GM15510 (cell line): ENCODE results near the gene KRTAP10-6.
"Not testable (repeated sequence)": the region's sequence is repeated elsewhere in the genome, so short reads cannot be mapped to it uniquely, and the experiment has no call there.

Experiments
- POLR2A ChIP-seq: IDR thresholded peaks from 3 replicates; pipeline ENCODE4 v1.6.1; 2011; ENCODE audit warnings: borderline replicate concordance; ENCODE audit not compliant: insufficient read length; ENCODE audit errors: extremely low read depth

Gene KRTAP10-6

DNA sequence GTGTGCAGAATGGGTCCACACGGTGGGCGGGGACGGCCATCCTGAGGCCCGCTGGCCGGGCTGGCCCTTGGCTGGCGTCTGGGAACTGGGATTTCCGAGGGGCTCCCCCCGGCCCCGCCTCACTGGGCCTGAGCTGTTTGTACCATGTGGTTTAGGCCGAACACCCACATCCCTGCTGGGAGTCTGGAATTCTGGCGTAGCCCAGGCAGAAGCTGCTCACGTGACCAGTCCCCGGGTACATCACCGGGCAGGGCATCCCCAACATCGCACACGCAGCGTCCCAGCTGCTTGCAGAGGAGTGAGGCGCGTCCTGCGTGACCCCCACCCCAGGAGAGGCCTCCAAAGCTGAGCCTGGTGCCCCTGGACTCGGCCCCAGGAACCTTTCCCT, 10.2 kb upstream of the KRTAP10-6 start:
- TF ChIP-seq POLR2A, result no peak

DNA sequence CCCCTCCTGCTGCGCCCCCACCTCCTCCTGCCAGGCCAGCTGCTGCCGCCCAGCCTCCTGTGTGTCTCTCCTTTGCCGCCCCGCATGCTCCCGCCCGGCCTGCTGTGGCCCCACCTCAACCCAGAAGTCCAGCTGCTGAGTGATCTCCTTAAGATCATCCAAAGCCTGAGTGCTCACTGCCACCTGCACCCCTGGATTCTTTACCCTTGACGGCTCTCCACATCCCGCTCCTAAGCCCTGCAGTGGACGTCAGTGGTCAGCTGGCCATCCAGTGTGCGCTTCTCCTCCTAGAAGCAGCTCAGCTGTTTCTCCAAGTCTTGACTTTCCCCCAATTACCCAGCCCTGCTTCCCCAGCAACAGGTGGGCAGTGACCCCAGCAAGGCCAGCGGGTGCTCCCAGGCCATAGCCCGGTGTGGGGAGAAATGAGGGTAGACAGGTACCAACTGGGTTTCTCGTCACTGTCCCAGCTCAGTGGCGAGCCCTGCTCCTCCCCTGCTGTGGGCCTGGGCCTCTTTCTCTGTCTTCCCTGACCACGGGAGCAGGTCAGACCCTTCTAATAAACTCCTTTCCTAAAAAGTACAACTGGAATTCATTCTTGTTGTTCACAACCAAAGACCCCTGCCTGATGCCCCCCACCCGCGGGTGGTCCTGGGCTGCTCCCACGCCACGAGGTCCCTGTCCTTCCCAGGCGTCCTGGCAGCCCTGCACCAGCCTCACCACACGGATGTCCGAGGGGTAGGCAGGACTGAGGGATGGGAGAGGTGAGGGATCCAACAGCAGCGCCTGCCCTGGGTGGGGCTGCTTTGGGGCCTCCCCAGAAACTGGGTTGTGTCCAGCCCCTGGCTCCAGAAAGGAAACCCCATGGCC, 9.5 kb upstream of the KRTAP10-6 start:
- no peak for TF ChIP-seq POLR2A

DNA sequence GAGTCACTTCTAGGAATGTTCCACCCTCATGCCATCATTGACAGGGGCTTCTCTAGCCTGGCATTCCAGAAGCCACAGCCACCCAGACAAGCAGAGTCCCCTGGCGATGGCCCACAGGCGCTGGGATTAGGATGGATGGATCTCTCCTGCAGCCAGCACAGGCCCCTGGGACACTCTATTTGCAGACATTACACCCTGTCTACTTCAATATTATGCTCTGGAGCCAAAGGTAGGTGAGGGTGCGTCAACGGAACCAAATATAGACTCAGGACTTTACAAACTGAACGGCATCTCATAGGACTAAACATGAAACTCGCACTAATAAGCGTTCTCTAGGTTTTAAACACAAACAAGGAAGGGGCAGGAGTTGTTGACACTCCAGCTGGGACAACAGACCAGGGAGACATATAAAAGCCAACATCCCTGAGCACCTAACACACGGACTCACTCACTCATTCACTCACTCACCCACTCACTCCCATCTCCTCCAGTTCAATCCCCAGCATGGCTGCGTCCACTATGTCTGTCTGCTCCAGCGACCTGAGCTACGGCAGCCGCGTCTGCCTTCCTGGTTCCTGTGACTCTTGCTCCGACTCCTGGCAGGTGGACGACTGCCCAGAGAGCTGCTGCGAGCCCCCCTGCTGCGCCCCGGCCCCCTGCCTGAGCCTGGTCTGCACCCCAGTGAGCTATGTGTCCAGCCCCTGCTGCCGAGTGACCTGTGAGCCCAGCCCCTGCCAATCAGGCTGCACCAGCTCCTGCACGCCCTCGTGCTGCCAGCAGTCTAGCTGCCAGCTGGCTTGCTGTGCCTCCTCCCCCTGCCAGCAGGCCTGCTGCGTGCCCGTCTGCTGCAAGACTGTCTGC, 8.0 kb upstream of the KRTAP10-6 start, which contains the start of gene KRTAP10-7:
TSS of gene KRTAP10-7 (plus strand) at position 480 of the 861 bp plus-strand sequence. CDS start at position 505, 25 bp downstream.
- not testable (repeated sequence) for TF ChIP-seq POLR2A

DNA sequence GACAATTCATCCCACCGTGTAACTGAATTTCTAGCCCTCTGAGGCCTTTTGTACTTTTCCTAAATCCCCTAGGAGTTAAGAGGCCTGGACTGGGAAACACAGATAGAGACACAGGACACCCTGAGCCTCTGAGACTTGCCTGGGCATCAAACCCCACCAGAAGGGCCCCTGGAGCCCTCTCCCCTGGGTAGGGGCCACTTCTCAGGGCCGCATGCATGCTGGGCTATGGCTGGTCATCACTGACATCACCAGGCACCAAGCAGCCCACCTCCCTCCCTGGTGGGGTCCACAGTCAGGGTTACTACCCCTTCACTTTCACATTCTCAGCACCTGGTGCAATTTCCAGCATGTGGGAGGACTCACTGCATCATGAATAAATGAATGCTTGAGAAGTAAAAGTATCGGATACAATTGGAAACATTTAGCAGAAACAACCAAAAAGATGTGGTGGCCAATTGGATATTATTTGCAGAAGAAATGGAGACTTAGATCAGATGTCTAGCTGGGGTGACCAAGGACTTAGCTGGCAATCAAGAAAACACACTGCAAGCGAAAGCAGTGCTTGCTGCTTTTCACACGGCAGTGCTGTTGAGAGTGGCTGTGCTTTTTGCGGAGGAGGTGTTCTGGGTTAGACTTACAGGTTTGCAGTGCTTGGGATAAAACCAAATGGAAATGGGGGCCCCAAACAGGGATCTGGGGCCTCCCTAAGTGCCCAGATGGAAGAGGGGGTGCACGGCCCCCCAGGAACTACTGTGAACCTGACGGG, 7.1 kb upstream of the KRTAP10-6 start:
- no peak for TF ChIP-seq POLR2A

DNA sequence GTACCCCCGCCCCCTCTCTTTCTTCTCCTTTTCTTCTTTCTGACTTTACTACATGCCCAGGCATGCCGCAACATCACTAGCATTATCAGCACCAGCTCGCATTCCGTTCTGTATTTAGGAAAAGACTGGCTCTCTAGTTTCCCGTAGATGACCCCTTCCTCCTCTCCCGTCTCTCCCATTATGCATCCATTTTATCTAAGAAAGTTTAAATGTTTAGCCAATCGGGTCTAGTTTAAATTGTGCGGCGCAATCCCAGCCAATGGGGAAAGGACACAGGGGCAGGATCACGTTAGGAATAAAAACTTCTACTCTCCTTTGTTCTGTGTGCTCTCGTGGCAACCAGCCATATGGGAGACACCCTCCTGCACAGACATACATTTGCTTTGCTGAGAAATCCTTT, 5.8 kb upstream of the KRTAP10-6 start:
- TF ChIP-seq POLR2A, result no peak

DNA sequence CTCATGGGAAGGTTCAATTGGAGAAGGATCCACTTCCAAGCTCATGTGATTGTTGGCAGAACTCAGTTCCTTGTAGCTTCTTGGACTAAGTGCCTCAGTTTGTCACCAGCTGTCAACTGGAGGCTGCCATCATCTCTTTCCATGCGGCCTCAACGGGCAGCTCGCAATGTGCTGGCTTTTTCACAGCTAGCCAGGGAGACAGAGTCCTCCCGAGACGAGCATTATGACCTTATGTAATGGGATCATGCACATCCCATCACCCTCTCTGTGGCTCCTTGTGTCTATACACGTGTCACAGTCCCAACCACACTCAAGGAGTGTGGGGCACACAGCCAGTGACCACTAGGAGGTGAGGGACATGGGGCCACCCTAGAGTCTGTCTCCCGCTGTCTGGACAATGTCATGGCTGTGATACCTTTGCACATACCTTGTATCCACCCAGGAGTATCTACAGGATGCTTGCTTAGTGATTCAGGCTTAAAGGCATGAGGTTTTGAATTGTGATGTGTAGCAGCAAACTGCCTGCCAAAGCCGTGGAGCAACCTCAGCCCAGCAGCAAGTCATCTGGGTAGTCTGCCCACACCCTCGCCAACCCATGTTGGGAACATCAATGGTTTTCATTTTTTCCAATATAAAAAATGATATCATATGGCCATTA, 3.9 kb upstream of the KRTAP10-6 start:
- TF ChIP-seq POLR2A, result no peak

DNA sequence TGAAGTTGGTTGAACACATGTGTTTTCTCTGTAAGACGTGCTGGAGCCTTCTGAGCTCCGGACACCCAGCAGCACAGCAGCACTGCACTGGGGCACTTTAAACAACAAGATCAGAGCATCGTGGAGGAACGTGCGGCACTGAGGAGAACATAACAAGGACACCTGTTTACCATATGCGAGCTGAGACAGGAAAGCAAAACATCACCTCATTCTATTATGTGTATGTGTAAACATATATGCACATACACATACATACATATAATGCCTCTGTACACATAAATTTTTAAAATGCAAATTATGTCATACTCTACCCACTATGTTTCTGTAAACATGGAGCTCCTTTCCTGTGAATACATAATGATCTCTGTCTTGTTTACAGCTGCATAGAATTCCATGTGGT, 3.2 kb upstream of the KRTAP10-6 start:
- no peak for TF ChIP-seq POLR2A

DNA sequence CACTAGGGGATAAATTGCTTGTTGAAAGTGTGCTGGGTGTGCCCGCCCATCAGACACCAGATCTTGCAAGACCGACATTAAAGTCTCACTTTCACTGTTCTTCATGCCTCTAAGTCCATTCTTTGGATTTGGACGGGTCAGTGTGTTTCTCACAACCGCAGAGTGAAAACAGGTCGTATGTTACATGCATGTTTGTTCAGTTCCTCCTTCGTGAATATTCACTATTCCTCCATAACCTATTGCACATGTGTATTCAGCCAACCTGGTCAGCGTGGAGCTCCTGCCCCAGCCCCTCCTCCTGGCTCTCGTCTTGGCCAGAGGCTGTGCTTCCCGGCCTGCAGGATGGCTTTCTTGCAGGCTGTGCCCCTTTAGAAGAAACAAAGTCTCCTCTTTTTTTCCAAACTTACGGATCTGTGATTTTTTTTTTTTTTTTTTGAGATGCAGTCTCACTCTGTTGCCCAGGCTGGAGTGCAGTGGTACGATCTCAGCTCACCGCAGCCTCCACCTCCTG, 2.2 kb upstream of the KRTAP10-6 start:
- TF ChIP-seq POLR2A, result no peak

DNA sequence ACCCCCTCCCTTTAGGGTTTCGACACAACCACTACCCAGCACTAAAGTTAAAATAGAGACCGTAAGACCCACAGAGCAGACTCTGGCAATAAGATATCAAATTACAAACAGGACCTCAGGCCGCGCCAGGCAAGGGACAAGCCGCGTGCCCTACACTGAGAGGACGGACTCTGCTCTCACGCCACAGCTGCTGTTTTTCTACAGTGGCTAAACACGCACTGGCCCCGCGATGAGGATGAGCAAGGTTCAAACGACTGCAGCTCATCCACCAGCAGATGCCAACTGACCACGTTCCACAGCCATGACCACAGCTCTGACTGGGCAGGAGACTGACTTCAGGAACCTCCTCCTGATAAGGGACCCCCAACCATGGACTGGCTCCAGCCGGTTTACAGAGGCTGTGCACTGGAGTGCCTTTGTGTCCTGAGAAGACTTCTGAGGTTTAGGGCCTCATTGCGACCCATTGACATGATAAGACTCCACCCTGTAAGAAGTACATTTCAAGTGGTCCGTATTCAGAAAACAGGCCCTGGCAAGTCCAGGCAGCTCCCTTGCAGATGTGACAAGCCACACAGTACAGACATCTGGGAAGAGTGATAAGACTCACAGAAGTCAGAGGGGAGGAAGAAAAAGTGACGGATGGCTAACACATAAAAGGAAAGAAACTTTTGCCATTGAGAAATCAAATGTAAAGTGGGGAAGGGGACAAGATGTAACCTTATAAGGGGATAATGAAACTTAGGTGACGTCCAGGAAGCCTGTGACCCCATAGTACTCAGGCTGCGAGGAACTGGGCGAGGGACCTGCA, 1.5 kb upstream of the KRTAP10-6 start:
- TF ChIP-seq POLR2A, result no peak

DNA sequence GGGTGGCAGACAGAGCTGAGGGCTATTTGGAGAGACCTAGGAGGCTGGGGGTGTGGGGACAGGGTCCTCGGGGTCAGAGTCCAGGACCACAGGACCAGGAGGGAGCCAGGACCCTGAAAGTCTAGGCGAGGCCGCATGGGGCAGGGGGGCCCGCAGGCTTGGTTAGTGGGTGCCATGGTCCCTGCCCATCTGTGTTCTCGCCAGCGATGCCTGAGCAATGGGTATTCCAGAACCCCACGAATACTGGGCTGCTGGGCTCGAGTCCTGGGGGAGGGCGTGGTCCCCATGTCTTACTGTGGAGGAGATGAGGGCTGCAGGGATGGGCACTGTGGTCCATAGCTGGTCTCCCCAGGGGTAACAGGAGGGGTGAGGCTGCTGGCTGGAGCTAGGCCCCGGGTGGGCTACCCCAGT, 2.0 kb downstream of the KRTAP10-6 start:
- TF ChIP-seq POLR2A, result no peak

DNA sequence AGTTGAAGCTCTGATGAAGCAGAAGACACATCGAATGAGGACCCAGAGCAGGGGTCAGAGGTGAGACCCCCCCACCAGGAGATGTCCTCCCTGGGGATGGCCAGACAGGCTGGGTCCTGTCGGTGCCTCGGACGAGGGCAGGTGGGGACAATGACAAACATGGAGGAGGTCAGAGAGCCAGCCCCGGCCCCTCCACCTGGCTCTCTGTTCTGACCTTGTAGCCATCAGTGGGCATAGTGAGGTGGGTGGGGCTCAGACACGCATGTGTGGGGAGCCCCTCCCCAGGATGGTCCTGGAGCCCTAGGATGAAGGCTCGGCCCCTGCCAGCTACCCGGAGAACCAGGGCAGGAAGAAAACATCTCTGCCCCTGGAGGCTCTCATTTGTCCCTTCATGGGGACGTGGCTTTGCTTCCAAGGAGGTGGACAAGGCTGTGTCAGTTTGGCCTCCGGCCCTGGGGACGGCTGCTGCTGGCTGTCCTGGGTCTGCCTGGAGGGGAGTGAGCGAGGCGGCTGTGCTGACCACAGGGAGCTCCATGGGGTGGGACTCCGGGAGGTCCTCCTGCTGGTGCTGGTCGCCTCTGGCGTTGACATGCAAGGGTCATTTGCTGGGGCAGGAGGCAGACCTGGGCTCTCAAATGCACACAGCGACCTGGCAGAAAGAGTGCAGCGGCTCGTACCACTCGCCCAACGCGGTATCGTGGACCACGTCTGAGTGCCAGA, 2.6 kb downstream of the KRTAP10-6 start:
- no peak for TF ChIP-seq POLR2A

DNA sequence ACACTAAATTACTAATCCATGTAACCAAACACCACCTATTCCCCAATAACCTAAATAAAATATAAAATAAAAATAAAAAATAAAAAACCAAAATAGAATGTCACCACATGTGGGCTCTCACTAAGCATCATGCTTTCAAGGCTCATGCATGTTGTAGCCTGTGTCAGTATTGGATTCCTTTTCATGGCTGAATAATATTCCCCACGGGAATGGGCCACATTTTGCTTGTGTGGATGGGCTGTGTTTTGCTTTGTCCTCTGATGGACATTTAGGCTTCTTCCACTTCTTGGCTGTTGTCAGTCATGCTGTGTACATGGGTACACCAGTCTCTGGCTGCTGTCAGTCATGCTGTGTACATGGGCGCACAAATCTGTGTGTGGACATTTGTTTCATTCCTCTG, 3.2 kb downstream of the KRTAP10-6 start:
- no peak for TF ChIP-seq POLR2A

DNA sequence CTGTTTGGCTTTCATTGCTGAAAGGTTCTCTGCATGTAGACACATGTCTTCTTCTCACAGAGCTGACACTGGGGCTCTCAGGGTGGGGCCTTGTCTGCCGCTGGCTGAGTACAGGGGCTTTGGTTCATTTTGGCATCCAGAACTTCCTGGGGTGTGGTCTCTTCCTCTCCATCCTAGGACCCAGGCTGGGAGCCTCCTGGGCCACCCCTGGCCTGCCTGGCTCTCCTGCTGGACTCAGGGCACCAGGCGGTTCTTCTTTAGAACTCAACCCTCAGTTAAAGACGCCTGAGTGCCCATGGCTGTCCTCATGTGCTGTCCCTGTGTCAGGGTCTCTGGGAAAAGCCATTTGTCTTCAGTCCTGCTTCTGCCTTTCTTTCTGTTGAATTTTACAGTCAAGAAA, 6.4 kb downstream of the KRTAP10-6 start:
- TF ChIP-seq POLR2A, result no peak

DNA sequence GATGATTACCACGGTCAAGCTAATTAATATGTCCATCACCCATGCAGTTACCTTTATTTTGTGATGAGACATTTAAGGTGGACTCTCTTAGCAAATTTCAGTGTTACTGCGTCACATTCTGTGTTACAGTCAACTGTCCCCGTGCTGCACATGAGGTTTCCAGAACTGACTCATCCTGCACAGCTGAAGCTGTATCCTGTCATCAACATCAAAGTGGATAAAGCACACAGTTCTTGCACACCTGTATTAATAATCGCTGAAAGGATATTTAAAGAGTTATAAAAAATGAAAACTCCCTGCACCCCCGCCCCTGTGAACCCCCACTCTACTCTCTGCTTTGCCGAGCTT, 8.5 kb downstream of the KRTAP10-6 start:
- TF ChIP-seq POLR2A, result no peak
